Breast epithelium (tissue), 4 donors: ENCODE measurements around the gene ZNF284. TPM values are rescaled to one million over a fixed set of nuclear protein-coding genes. Genes with fewer than 3 reads are reported as not detected.

Source experiments
- DNase-seq, 2 donors: peaks; one replicate each; pipeline ENCODE4 v3.0.0-alpha.2; 2019; ENCODE audit warnings: low spot score in 2 of 2
- H3K27ac ChIP-seq, 2 donors: fragments of 200-600 bp; sonication (generic) in 1 of 2; one replicate each; pipeline ENCODE4 v1.5.1; 2016 to 2019; ENCODE audit warnings: mild to moderate bottlenecking in 1 of 2
- H3K27me3 ChIP-seq, 2 donors: fragments of 200-600 bp; sonication (generic) in 1 of 2; one replicate each; pipeline versions ENCODE4 v1.5.1 to v1.6.0; 2017 to 2019; ENCODE audit warnings: control low read depth in 1 of 2, mild to moderate bottlenecking in 1 of 2
- H3K36me3 ChIP-seq: fragments of 200-600 bp; one replicate; pipeline ENCODE4 v1.5.1; 2019
- H3K4me1 ChIP-seq, 2 donors: fragments of 200-600 bp; sonication (generic); one replicate each; pipeline ENCODE4 v1.5.1; 2016 to 2019; ENCODE audit warnings: control low read depth in 1 of 2
- H3K4me3 ChIP-seq, 3 donors: fragments of 200-600 bp; sonication (generic); 1 replicate in 2 of 3; 2 replicates in 1 of 3; pipeline ENCODE4 v1.5.1; 2016 to 2019; ENCODE audit warnings: mild to moderate bottlenecking in 3 of 3, moderate library complexity in 2 of 3
- H3K9me3 ChIP-seq, 2 donors: fragments of 200-600 bp; sonication (generic) in 1 of 2; one replicate each; pipeline ENCODE4 v1.5.1; 2016 to 2019; ENCODE audit warnings: control low read depth in 1 of 2
- POLR2A ChIP-seq: fragments of 450-650 bp; IDR thresholded peaks from one replicate; pipeline ENCODE4 v1.6.1; 2016; ENCODE audit warnings: antibody characterized with exemption, mild to moderate bottlenecking, moderate library complexity
- POLR2AphosphoS5 ChIP-seq, 3 donors: sonication (generic); formaldehyde crosslinking; IDR thresholded peaks; one replicate each; pipeline ENCODE4 v1.6.1; 2017; ENCODE audit warnings: antibody characterized with exemption in 3 of 3
- intact Hi-C: fragments of 100-400 bp; cut with DNase I; formaldehyde crosslinking; loops from one replicate; pipeline ENCODE4 v1.15.1; 2023; ENCODE audit warnings: low total_unique reads
- total RNA-seq, 3 donors: library from RNA; depleted of rRNA; stranded (reverse); fragments of >200 nt; gene quantifications; one replicate each; pipeline ENCODE4 v1.1.0, GENCODE V29; 2016
- TF ChIP-seq, protein P1 (sequence below), 3 donors: fragments of 450-650 bp; IDR thresholded peaks; one replicate each; pipeline ENCODE4 v1.5.1; 2016 to 2017; ENCODE audit warnings: antibody characterized with exemption in 3 of 3, mild to moderate bottlenecking in 3 of 3, moderate library complexity in 3 of 3

The ZNF284 gene
- total RNA-seq, 3 donors from 2014 or later = 1.1 to 4.2 (median 2.9) TPM

DNA sequence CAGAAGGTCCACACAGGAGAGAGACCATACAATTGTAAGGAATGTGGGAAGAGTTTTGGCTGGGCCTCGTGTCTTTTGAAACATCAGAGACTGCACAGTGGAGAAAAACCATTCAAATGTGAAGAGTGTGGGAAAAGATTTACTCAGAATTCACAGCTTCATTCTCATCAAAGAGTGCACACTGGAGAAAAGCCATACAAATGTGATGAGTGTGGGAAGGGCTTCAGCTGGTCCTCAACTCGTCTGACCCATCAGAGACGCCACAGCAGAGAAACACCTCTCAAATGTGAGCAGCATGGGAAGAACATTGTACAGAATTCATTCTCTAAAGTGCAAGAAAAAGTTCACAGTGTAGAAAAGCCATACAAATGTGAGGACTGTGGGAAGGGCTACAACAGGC, 35.8 kb downstream of the ZNF284 start:
- H3K27ac ChIP-seq = no peak overlapping the region
- DNase-seq = no peak
- H3K27me3 ChIP-seq = no peaks in the 10 kb centered on the region
- intact Hi-C loops = no loop called here
- TF ChIP-seq, protein P1, sequence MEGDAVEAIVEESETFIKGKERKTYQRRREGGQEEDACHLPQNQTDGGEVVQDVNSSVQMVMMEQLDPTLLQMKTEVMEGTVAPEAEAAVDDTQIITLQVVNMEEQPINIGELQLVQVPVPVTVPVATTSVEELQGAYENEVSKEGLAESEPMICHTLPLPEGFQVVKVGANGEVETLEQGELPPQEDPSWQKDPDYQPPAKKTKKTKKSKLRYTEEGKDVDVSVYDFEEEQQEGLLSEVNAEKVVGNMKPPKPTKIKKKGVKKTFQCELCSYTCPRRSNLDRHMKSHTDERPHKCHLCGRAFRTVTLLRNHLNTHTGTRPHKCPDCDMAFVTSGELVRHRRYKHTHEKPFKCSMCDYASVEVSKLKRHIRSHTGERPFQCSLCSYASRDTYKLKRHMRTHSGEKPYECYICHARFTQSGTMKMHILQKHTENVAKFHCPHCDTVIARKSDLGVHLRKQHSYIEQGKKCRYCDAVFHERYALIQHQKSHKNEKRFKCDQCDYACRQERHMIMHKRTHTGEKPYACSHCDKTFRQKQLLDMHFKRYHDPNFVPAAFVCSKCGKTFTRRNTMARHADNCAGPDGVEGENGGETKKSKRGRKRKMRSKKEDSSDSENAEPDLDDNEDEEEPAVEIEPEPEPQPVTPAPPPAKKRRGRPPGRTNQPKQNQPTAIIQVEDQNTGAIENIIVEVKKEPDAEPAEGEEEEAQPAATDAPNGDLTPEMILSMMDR (IDR thresholded peaks at IDR 0.05) = no peak
- TF ChIP-seq POLR2AphosphoS5 (IDR thresholded peaks at IDR 0.05) = no peak
- peaks cover 70 to 82% of the 10 kb centered on the region in 2 donors for H3K9me3 ChIP-seq
- H3K36me3 ChIP-seq = peaks cover 14% of the 10 kb centered on the region
- H3K4me1 ChIP-seq = peaks cover 0 to 8% of the 10 kb centered on the region in 2 donors
- no peak overlapping the region for H3K4me3 ChIP-seq

DNA sequence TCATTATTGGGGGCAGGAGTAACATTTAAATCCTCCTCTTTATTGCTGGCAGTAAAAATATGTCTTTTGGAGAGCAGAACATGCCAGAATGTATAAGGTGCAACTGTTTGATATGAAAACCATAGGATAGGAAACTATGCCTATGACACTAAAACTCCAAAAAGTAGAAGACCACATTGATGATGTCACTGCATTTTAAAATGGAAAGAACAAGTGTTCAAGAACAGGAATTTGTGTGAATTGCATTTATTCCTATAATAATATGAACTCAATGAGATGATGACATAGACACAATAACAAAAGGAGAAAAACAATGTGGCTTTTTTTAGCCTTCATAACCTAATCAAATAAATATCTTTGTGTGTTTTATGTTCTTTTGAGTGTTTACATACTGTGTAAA, 37.5 kb downstream of the ZNF284 start:
- intact Hi-C loops = no loop called here
- Histone ChIP-seq H3K4me1 (peaks cover 0 to 8% of the 10 kb centered on the region in 2 donors), H3K36me3 (peaks cover 10% of the 10 kb centered on the region), H3K27me3 (no peaks in the 10 kb centered on the region), H3K4me3 (no peak overlapping the region), H3K9me3 (peaks cover 56 to 69% of the 10 kb centered on the region in 2 donors), H3K27ac (no peak overlapping the region)
- TF ChIP-seq, protein P1 (IDR thresholded peaks at IDR 0.05) = no peak
- TF ChIP-seq POLR2A (no peak), POLR2AphosphoS5 (IDR thresholded peaks at IDR 0.05) (no peak)
- no peak for DNase-seq

- Histone ChIP-seq H3K9me3 (peaks cover 39 to 45% of the 10 kb centered on the region in 2 donors), H3K27ac (no peak overlapping the region), H3K4me1 (peaks cover 0 to 8% of the 10 kb centered on the region in 2 donors), H3K4me3 (peak overlapping the region in 2 of 3 donors; percentile 83 to 90), H3K27me3 (no peaks in the 10 kb centered on the region), H3K36me3 (peaks cover 8% of the 10 kb centered on the region)
- TF ChIP-seq, protein P1 (IDR thresholded peaks at IDR 0.05) = no peak
- TF ChIP-seq POLR2AphosphoS5 (IDR thresholded peaks at IDR 0.05) (no peak), POLR2A (no peak)
- DNase-seq = no peak
- intact Hi-C loops = no loop called here
These were observed 40.0 kb downstream of the ZNF284 start for GRCh38 chr19:44111910-44112463.

GRCh38 chr19:44112802-44113137, 40.8 kb downstream of the ZNF284 start:
- H3K9me3 ChIP-seq = peaks cover 31 to 37% of the 10 kb centered on the region in 2 donors
- no peak for TF ChIP-seq POLR2AphosphoS5 (IDR thresholded peaks at IDR 0.05)
- TF ChIP-seq, protein P1 (IDR thresholded peaks at IDR 0.05) = peak in 1 of 3 donors; percentile 17
- H3K4me3 ChIP-seq = peak overlapping the region; percentile 60 to 90 (median 83)
- peak overlapping the region in 1 of 2 donors; percentile 59 for H3K27ac ChIP-seq
- peaks cover 0 to 8% of the 10 kb centered on the region in 2 donors for H3K4me1 ChIP-seq
- DNase-seq = no peak
- peaks cover 5% of the 10 kb centered on the region for H3K36me3 ChIP-seq
- intact Hi-C loops = no loop called here
- no peaks in the 10 kb centered on the region for H3K27me3 ChIP-seq

GRCh38 chr19:44113138-44113783, 41.3 kb downstream of the ZNF284 start, which contains the start of gene ZNF225:
Gene ZNF225, plus strand, starts transcription at chr19:44113399. Its CDS starts 2,429 bp downstream, at chr19:44115828.
- Histone ChIP-seq H3K27me3 (no peaks in the 10 kb centered on the region), H3K9me3 (peaks cover 27 to 33% of the 10 kb centered on the region in 2 donors), H3K27ac (peak within 1 kb of the TSS; percentile 77 to 81), H3K36me3 (peaks cover 6% of the 10 kb centered on the region), H3K4me3 (peak within 1 kb of the TSS; percentile 60 to 90 (median 83)), H3K4me1 (peaks cover 0 to 8% of the 10 kb centered on the region in 2 donors)
- DNase-seq = peak; percentile 92 to 97
- peak; percentile 80 to 83 (median 82) for TF ChIP-seq POLR2AphosphoS5 (IDR thresholded peaks at IDR 0.05)
- TF ChIP-seq, protein P1 (IDR thresholded peaks at IDR 0.05) = no peak
- intact Hi-C loops = no loop called here
